Activated T-cell treated with anti-CD3 and anti-CD28 coated beads, Interleukin-2, amount 50 U/mL, for 4 hours (primary cell): Measurements from ENCODE around the gene ITPKB. TPM values are rescaled to one million over a fixed set of nuclear protein-coding genes. Genes with fewer than 3 reads are reported as not detected.

ENCODE experiments used
- ATAC-seq, 2 donors: fragments of 200-7000 bp; cut with Tn5 transposase; one replicate each; pipeline ENCODE4 v1.10.0; 2021
- DNase-seq: peaks from one replicate; pipeline ENCODE4 v3.0.0-alpha.2; 2020
- H3K27me3 Mint-ChIP-seq: one replicate; pipeline ENCODE4 v1.8.0; 2021; ENCODE audit warnings: low read depth, mixed read lengths
- H3K36me3 Mint-ChIP-seq: one replicate; pipeline ENCODE4 v1.8.0; 2022; ENCODE audit warnings: mixed read lengths; ENCODE audit not compliant: insufficient read depth
- H3K4me1 Mint-ChIP-seq: one replicate; pipeline ENCODE4 v1.8.0; 2021; ENCODE audit warnings: low read depth, mixed read lengths
- H3K4me3 Mint-ChIP-seq: one replicate; pipeline ENCODE4 v1.8.0; 2021; ENCODE audit warnings: mild to moderate bottlenecking, moderate library complexity, mixed read lengths
- H3K9me3 Mint-ChIP-seq: one replicate; pipeline ENCODE4 v1.8.0; 2021; ENCODE audit warnings: mixed read lengths
- total RNA-seq, 3 donors: library from RNA; stranded (reverse); gene quantifications; one replicate each; pipeline ENCODE4 v1.2.1, GENCODE V29; 2021

Gene ITPKB
- total RNA-seq, 3 donors from 2014 or later = 26.2 to 28.3 (median 27.7) TPM

- H3K27me3 Mint-ChIP-seq = no peaks in the 10 kb centered on the region
- no peak overlapping the region for H3K4me3 Mint-ChIP-seq
- H3K4me1 Mint-ChIP-seq = no peaks in the 10 kb centered on the region
- DNase-seq = no peak
- H3K36me3 Mint-ChIP-seq = no peaks in the 10 kb centered on the region
- no peaks in the 10 kb centered on the region for H3K9me3 Mint-ChIP-seq
- ATAC-seq = no peak
These were observed 80.4 kb downstream of the ITPKB start for GRCh38 chr1:226658546-226659125.

- ATAC-seq = no peak
- DNase-seq = no peak
- H3K4me3 Mint-ChIP-seq = no peak overlapping the region
- H3K4me1 Mint-ChIP-seq = no peaks in the 10 kb centered on the region
- H3K9me3 Mint-ChIP-seq = no peaks in the 10 kb centered on the region
- H3K27me3 Mint-ChIP-seq = no peaks in the 10 kb centered on the region
- H3K36me3 Mint-ChIP-seq = no peaks in the 10 kb centered on the region
These were observed 81.1 kb downstream of the ITPKB start for GRCh38 chr1:226657895-226658545.

GRCh38 chr1:226656601-226657277 lies 82.3 kb downstream of the ITPKB start:
- Mint-ChIP-seq H3K27me3 (no peaks in the 10 kb centered on the region), H3K4me1 (no peaks in the 10 kb centered on the region), H3K4me3 (peak overlapping the region; percentile 55), H3K9me3 (no peaks in the 10 kb centered on the region), H3K36me3 (no peaks in the 10 kb centered on the region)
- ATAC-seq = peak; percentile 22 to 28
- no peak for DNase-seq

GRCh38 chr1:226656201-226656600 lies 82.9 kb downstream of the ITPKB start:
- H3K4me1 Mint-ChIP-seq = no peaks in the 10 kb centered on the region
- H3K4me3 Mint-ChIP-seq = no peak overlapping the region
- no peak for ATAC-seq

GRCh38 chr1:226655251-226656163 lies 83.6 kb downstream of the ITPKB start:
- Mint-ChIP-seq H3K4me1 (peaks cover 6% of the 10 kb centered on the region), H3K9me3 (no peaks in the 10 kb centered on the region), H3K36me3 (peaks cover 2% of the 10 kb centered on the region), H3K4me3 (peak overlapping the region; percentile 74), H3K27me3 (no peaks in the 10 kb centered on the region)
- ATAC-seq (no peak), DNase-seq (no peak)

More at GRCh38 chr1:226656201-226656600, 82.9 kb downstream of the ITPKB start:
- DNase-seq = no peak
- Mint-ChIP-seq H3K36me3 (no peaks in the 10 kb centered on the region), H3K27me3 (no peaks in the 10 kb centered on the region), H3K9me3 (no peaks in the 10 kb centered on the region)

- no peaks in the 10 kb centered on the region for H3K9me3 Mint-ChIP-seq
- ATAC-seq (no peak), DNase-seq (no peak)
- peaks cover 13% of the 10 kb centered on the region for H3K4me1 Mint-ChIP-seq
- H3K4me3 Mint-ChIP-seq = peak overlapping the region; percentile 74
- peaks cover 2% of the 10 kb centered on the region for H3K36me3 Mint-ChIP-seq
- H3K27me3 Mint-ChIP-seq = no peaks in the 10 kb centered on the region
These were observed 84.4 kb downstream of the ITPKB start for GRCh38 chr1:226654668-226655055.

- ATAC-seq (peak in 1 of 2 donors; percentile 18), DNase-seq (no peak)
- Mint-ChIP-seq H3K4me1 (peaks cover 17% of the 10 kb centered on the region), H3K9me3 (no peaks in the 10 kb centered on the region), H3K27me3 (no peaks in the 10 kb centered on the region), H3K36me3 (peaks cover 2% of the 10 kb centered on the region), H3K4me3 (peak overlapping the region; percentile 74)
These were observed 84.9 kb downstream of the ITPKB start for GRCh38 chr1:226654046-226654667.

- Mint-ChIP-seq H3K4me1 (peaks cover 18% of the 10 kb centered on the region), H3K4me3 (peak overlapping the region; percentile 74), H3K9me3 (no peaks in the 10 kb centered on the region), H3K36me3 (peaks cover 2% of the 10 kb centered on the region), H3K27me3 (no peaks in the 10 kb centered on the region)
- ATAC-seq = peak; percentile 75
- peak; percentile 38 for DNase-seq
These were observed 85.7 kb downstream of the ITPKB start for GRCh38 chr1:226653311-226653921.

- Mint-ChIP-seq H3K27me3 (no peaks in the 10 kb centered on the region), H3K4me3 (no peak overlapping the region), H3K4me1 (peaks cover 23% of the 10 kb centered on the region), H3K9me3 (no peaks in the 10 kb centered on the region), H3K36me3 (peaks cover 5% of the 10 kb centered on the region)
- no peak for ATAC-seq
- no peak for DNase-seq
These were observed 86.5 kb downstream of the ITPKB start for GRCh38 chr1:226652613-226653012.

GRCh38 chr1:226651732-226652105 lies 87.4 kb downstream of the ITPKB start:
- DNase-seq (no peak), ATAC-seq (no peak)
- peaks cover 28% of the 10 kb centered on the region for H3K4me1 Mint-ChIP-seq
- H3K27me3 Mint-ChIP-seq = no peaks in the 10 kb centered on the region
- no peaks in the 10 kb centered on the region for H3K9me3 Mint-ChIP-seq
- H3K4me3 Mint-ChIP-seq = no peak overlapping the region
- H3K36me3 Mint-ChIP-seq = peaks cover 5% of the 10 kb centered on the region

- DNase-seq (no peak), ATAC-seq (no peak)
- no peaks in the 10 kb centered on the region for H3K27me3 Mint-ChIP-seq
- no peak overlapping the region for H3K4me3 Mint-ChIP-seq
- H3K36me3 Mint-ChIP-seq = peaks cover 5% of the 10 kb centered on the region
- H3K9me3 Mint-ChIP-seq = no peaks in the 10 kb centered on the region
- peaks cover 33% of the 10 kb centered on the region for H3K4me1 Mint-ChIP-seq
These were observed 87.9 kb downstream of the ITPKB start for GRCh38 chr1:226651041-226651731.

- Mint-ChIP-seq H3K4me1 (peaks cover 41% of the 10 kb centered on the region), H3K36me3 (peaks cover 9% of the 10 kb centered on the region), H3K27me3 (no peaks in the 10 kb centered on the region), H3K4me3 (no peak overlapping the region), H3K9me3 (no peaks in the 10 kb centered on the region)
- DNase-seq = no peak
- ATAC-seq = no peak
These were observed 88.7 kb downstream of the ITPKB start for GRCh38 chr1:226650236-226650841.

GRCh38 chr1:226649780-226650179 lies 89.3 kb downstream of the ITPKB start:
- Mint-ChIP-seq H3K9me3 (no peaks in the 10 kb centered on the region), H3K4me1 (peaks cover 46% of the 10 kb centered on the region), H3K36me3 (peaks cover 9% of the 10 kb centered on the region), H3K4me3 (no peak overlapping the region), H3K27me3 (no peaks in the 10 kb centered on the region)
- DNase-seq = peak; percentile 38
- ATAC-seq = no peak
